Measurements from ENCODE around the gene TMEM176A.

Gene TMEM176A

GRCh38 chr7:150791304-150791703 lies 9.3 kb upstream of the TMEM176A start:
- no peak for TF ChIP-seq POLR2AphosphoS5 (IDR thresholded peaks at IDR 0.05; ENCODE audit: low read depth, low read length)
- TF ChIP-seq TAF1 (IDR thresholded peaks at IDR 0.05; ENCODE audit: borderline replicate concordance, low read depth, low read length) = no peak
- TF ChIP-seq POLR2A (IDR thresholded peaks at IDR 0.05; ENCODE audit: low read depth, low read length) = no peak
- no peak for DNase-seq (ENCODE audit: insufficient read length)
- no peak for FAIRE-seq

DNA sequence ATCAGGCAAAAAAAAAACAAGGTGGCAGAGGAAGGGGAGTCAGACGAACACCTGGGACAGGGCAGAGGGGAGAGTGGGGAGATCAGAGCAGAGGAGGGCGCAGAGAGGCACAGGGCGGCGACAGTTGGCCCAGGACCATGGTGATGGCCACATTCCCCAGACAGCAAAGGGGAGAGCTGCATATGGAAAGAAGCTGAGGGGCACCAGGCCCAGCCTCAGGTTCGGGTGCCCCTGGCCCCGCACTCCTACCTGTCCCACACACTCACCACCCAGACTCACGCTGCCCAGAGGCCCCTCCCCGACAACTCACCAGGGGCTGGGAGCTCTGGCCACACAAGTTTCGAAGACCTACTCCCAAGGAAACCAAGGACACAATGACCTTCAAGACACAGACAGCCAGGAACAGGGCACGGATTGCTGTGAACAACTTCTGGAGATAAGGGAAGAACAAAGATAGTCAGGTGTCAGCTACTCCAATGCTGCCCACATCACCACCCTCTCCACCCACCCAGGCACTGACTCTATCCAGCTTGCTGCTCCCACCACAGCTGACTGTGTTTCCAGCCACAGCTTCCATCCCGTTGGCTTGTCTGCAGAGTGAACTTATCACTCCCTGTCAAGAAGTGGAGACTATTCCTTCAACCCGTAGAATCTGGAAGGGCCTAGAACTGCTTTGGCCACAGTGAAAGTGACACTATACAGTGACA lies 8.7 kb upstream of the TMEM176A start:
- DNase-seq (ENCODE audit: insufficient read length) (no peak), FAIRE-seq (no peak)
- TF ChIP-seq POLR2A (IDR thresholded peaks at IDR 0.05; ENCODE audit: low read depth, low read length) = no peak
- no peak for TF ChIP-seq TAF1 (IDR thresholded peaks at IDR 0.05; ENCODE audit: borderline replicate concordance, low read depth, low read length)
- TF ChIP-seq POLR2AphosphoS5 (IDR thresholded peaks at IDR 0.05; ENCODE audit: low read depth, low read length) = no peak

- no peak for FAIRE-seq
- DNase-seq (ENCODE audit: insufficient read length) = no peak
- no peak for TF ChIP-seq TAF1 (IDR thresholded peaks at IDR 0.05; ENCODE audit: borderline replicate concordance, low read depth, low read length)
- TF ChIP-seq POLR2AphosphoS5 (IDR thresholded peaks at IDR 0.05; ENCODE audit: low read depth, low read length) = no peak
- no peak for TF ChIP-seq POLR2A (IDR thresholded peaks at IDR 0.05; ENCODE audit: low read depth, low read length)
These were observed 6.9 kb upstream of the TMEM176A start for GRCh38 chr7:150793569-150794238.

DNA sequence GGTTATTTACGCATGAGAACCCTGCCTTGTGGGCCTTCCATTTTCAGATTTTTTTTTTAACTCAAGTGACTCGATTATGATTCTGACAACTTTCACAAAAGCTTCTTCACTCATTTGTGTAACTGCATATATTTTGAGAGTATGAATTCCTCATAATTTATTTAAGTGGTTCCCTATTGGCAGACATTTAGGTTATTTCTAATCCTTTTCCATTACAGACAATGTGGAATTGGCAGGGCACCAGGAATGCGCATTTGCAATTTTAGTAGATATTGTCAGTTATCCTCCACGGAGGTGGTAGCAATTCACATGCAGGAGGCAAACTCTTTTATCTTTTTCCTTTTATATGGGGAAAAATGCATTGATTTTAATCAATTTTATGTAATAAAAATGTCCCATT lies 2.9 kb upstream of the TMEM176A start:
- no peak for FAIRE-seq
- DNase-seq (ENCODE audit: insufficient read length) = no peak
- TF ChIP-seq TAF1 (IDR thresholded peaks at IDR 0.05; ENCODE audit: borderline replicate concordance, low read depth, low read length) (no peak), POLR2AphosphoS5 (IDR thresholded peaks at IDR 0.05; ENCODE audit: low read depth, low read length) (no peak), POLR2A (IDR thresholded peaks at IDR 0.05; ENCODE audit: low read depth, low read length) (no peak)

DNA sequence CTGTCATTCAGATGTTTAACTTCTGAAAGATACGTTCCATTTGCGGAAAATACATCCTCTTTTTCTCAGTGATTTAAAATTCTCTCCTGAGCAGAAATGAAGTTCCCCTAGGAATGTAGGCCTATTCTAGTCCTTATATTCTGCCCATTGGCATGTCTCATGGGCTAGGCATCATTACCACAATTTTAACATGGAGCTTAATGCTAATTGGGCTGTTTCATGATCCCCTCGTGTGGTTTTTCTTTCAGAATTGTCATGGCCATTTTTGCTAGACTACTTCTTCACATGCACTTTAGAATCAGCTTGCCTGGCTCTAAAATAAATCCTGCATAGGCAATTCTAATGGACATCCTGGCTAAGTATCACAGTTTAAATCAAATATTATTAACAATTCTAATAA lies 1.4 kb upstream of the TMEM176A start:
- FAIRE-seq (no peak), DNase-seq (ENCODE audit: insufficient read length) (no peak)
- TF ChIP-seq POLR2AphosphoS5 (IDR thresholded peaks at IDR 0.05; ENCODE audit: low read depth, low read length) (no peak), TAF1 (IDR thresholded peaks at IDR 0.05; ENCODE audit: borderline replicate concordance, low read depth, low read length) (no peak), POLR2A (IDR thresholded peaks at IDR 0.05; ENCODE audit: low read depth, low read length) (no peak)

DNA sequence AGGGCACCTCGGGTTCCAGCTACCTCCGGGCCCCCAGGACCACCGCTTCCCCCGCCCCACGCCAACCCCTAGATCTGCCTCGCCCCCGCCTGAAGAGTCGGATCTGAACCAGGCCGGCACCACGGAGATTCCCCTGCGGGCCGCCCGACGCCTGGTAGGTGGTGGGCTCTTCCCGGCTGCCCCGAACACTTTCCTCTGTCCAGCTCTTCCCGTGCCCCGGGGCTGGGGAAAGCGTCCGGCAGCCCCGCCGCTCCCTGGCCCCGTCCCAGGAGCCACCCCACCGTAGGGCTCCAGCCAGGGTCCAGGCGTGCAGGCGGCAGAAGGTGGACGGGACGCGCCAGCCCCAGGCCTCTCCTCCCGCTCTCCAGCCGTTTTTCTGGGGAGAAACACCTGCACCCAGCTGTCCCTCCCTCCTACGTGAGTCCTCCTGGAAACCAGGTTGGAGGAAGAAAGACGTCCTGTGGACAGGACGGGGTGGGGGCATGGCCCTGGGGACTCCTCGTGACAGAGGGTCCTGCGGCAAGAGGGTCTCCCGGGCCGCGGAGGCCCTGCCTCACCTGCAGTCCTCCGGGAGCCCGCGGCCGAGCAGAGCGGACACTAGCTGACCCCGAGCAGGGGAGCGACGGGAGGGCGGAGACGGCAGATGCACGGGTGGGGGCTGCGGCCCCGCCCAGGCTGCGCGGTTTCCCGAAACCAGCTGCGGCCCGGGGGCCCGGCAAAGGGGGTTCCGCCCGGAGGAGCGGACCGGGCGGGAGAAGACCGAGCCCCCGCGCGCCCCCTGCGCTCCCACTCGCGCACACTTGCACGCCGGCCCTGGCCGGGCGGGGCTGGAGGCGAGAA lies 608 bp upstream of the TMEM176A start, which contains the start of gene TMEM176B:
TSS of gene TMEM176B (minus strand) at position 624 of the 840 bp plus-strand sequence. CDS start 3,795 bp downstream, outside the sequence.
- TF ChIP-seq POLR2AphosphoS5 (IDR thresholded peaks at IDR 0.05; ENCODE audit: low read depth, low read length) (no peak), TAF1 (IDR thresholded peaks at IDR 0.05; ENCODE audit: borderline replicate concordance, low read depth, low read length) (no peak), POLR2A (IDR thresholded peaks at IDR 0.05; ENCODE audit: low read depth, low read length) (no peak)
- FAIRE-seq (no peak), DNase-seq (ENCODE audit: insufficient read length) (peak; percentile 18)

DNA sequence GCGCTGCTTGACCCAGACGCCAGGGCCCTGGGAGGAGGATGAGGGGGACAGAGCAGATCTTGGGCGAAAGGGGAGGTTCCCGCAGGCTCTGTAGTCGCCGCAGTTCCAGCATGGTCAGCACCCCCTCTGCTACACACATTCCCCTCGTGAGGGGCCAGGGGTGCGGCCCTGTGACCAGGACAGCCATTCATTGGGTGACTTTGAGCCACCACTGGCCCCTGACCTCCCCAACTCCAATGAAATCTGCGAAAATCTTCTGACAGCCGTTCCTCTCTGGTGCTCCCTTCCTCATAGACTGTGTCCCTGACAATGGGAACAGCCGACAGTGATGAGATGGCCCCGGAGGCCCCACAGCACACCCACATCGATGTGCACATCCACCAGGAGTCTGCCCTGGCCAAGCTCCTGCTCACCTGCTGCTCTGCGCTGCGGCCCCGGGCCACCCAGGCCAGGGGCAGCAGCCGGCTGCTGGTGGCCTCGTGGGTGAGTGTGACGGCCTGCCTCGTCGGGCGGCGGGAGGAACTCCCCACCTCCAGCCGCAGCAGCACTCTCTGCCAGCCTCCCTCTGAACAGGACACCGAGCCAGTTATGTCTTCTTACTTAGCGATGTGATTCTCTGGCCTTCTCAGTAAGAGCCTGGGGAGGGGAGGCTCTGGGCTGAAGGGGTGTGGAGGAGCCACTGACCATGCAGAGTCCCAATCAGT lies 825 bp downstream of the TMEM176A start:
- FAIRE-seq = no peak
- DNase-seq (ENCODE audit: insufficient read length) = no peak
- no peak for TF ChIP-seq TAF1 (IDR thresholded peaks at IDR 0.05; ENCODE audit: borderline replicate concordance, low read depth, low read length)
- TF ChIP-seq POLR2A (IDR thresholded peaks at IDR 0.05; ENCODE audit: low read depth, low read length) = no peak
- TF ChIP-seq POLR2AphosphoS5 (IDR thresholded peaks at IDR 0.05; ENCODE audit: low read depth, low read length) = no peak

- TF ChIP-seq POLR2AphosphoS5 (IDR thresholded peaks at IDR 0.05; ENCODE audit: low read depth, low read length) (no peak), TAF1 (IDR thresholded peaks at IDR 0.05; ENCODE audit: borderline replicate concordance, low read depth, low read length) (no peak)
- FAIRE-seq (no peak), DNase-seq (ENCODE audit: insufficient read length) (no peak)
These were observed 1.6 kb downstream of the TMEM176A start for GRCh38 chr7:150801946-150802771.

- TF ChIP-seq POLR2AphosphoS5 (IDR thresholded peaks at IDR 0.05; ENCODE audit: low read depth, low read length) (no peak), TAF1 (IDR thresholded peaks at IDR 0.05; ENCODE audit: borderline replicate concordance, low read depth, low read length) (no peak), POLR2A (IDR thresholded peaks at IDR 0.05; ENCODE audit: low read depth, low read length) (no peak)
- no peak for FAIRE-seq
These were observed 2.7 kb downstream of the TMEM176A start for GRCh38 chr7:150803161-150803860.

GRCh38 chr7:150804802-150805201 lies 4.2 kb downstream of the TMEM176A start:
- DNase-seq (ENCODE audit: insufficient read length) (no peak), FAIRE-seq (no peak)
- no peak for TF ChIP-seq TAF1 (IDR thresholded peaks at IDR 0.05; ENCODE audit: borderline replicate concordance, low read depth, low read length)
- TF ChIP-seq POLR2A (IDR thresholded peaks at IDR 0.05; ENCODE audit: low read depth, low read length) = no peak
- no peak for TF ChIP-seq POLR2AphosphoS5 (IDR thresholded peaks at IDR 0.05; ENCODE audit: low read depth, low read length)

More at GRCh38 chr7:150803161-150803860, 2.7 kb downstream of the TMEM176A start:
- DNase-seq (ENCODE audit: insufficient read length) = no peak

All from GM12892 (cell line).